Left ventricle myocardium inferior (tissue), 1 donor: Measurements from ENCODE around the gene ANKRD45. TPM values are rescaled to one million over a fixed set of nuclear protein-coding genes. Genes with fewer than 3 reads are reported as not detected.

Experiments
- DNase-seq: peaks from one replicate; pipeline ENCODE4 v3.0.0-alpha.2; 2020
- H3K27ac ChIP-seq: fragments of 200-600 bp; replicated peaks from 2 replicates; pipeline ENCODE4 v1.8.0; 2021
- H3K27me3 ChIP-seq: fragments of 200-600 bp; 2 replicates; pipeline ENCODE4 v1.8.0; 2021; ENCODE audit warnings: low read depth
- H3K36me3 ChIP-seq: fragments of 200-600 bp; 2 replicates; pipeline ENCODE4 v1.8.0; 2021
- H3K4me1 ChIP-seq: fragments of 200-600 bp; 2 replicates; pipeline ENCODE4 v1.8.0; 2021
- H3K4me3 ChIP-seq: fragments of 200-600 bp; 2 replicates; pipeline ENCODE4 v1.8.0; 2021; ENCODE audit warnings: mild to moderate bottlenecking, moderate library complexity
- H3K9me3 ChIP-seq: fragments of 200-600 bp; replicated peaks from 2 replicates; pipeline ENCODE4 v1.8.0; 2021
- intact Hi-C: fragments of 100-400 bp; cut with micrococcal nuclease; formaldehyde crosslinking; loops from one replicate; pipeline ENCODE4 v1.11.0; 2022
- long read RNA-seq: library from polyadenylated mRNA; unstranded; transcript quantifications from one replicate; pipeline ENCODE4 v2.0.0, GENCODE V29; 2021
- total RNA-seq: library from RNA; stranded (reverse); fragmentation: NEBNext Ultra II Directional; extraction: Animal tissue kit (Norgen Biotek cat#: 25700); gene quantifications from one replicate; pipeline ENCODE4 v1.2.1, GENCODE V29; 2021
- TF ChIP-seq, protein P1 (sequence below): fragments of 200-600 bp; IDR thresholded peaks from 2 replicates; pipeline ENCODE4 v1.8.0; 2021; ENCODE audit warnings: antibody characterized with exemption, mild to moderate bottlenecking, borderline replicate concordance
- donor health status: DM: no; HTN: yes; CAD: no; lungs with severe emphysema.

The ANKRD45 gene, protein sequence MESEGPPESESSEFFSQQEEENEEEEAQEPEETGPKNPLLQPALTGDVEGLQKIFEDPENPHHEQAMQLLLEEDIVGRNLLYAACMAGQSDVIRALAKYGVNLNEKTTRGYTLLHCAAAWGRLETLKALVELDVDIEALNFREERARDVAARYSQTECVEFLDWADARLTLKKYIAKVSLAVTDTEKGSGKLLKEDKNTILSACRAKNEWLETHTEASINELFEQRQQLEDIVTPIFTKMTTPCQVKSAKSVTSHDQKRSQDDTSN
- total RNA-seq, result 0.25 TPM
- long read RNA-seq, result 0 reads

- peaks cover 13% of the 10 kb centered on the region for H3K4me1 ChIP-seq
- no peaks in the 10 kb centered on the region for H3K9me3 ChIP-seq
- intact Hi-C loops, result no loop called here
- H3K36me3 ChIP-seq, result no peaks in the 10 kb centered on the region
- H3K4me3 ChIP-seq, result peak within 1 kb of the TSS; percentile 64
- H3K27me3 ChIP-seq, result peaks cover 36% of the 10 kb centered on the region
- peak; percentile 22 for DNase-seq
- TF ChIP-seq, protein P1, sequence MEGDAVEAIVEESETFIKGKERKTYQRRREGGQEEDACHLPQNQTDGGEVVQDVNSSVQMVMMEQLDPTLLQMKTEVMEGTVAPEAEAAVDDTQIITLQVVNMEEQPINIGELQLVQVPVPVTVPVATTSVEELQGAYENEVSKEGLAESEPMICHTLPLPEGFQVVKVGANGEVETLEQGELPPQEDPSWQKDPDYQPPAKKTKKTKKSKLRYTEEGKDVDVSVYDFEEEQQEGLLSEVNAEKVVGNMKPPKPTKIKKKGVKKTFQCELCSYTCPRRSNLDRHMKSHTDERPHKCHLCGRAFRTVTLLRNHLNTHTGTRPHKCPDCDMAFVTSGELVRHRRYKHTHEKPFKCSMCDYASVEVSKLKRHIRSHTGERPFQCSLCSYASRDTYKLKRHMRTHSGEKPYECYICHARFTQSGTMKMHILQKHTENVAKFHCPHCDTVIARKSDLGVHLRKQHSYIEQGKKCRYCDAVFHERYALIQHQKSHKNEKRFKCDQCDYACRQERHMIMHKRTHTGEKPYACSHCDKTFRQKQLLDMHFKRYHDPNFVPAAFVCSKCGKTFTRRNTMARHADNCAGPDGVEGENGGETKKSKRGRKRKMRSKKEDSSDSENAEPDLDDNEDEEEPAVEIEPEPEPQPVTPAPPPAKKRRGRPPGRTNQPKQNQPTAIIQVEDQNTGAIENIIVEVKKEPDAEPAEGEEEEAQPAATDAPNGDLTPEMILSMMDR, result no peak
- no peak within 1 kb of the TSS for H3K27ac ChIP-seq
These were observed at the start of gene ANKRD45 for GRCh38 chr1:173669491-173669941. ANKRD45 (minus strand) TSS chr1:173669851; CDS start chr1:173659418, 10,433 bp downstream.

GRCh38 chr1:173717238-173717637 lies 47.6 kb upstream of the ANKRD45 start:
- intact Hi-C loops, result loop anchor here (10.0 kb wide), 1 partner anchor 292 kb away; no protein-coding TSS in a partner anchor
- TF ChIP-seq, protein P1, result no peak
- H3K36me3 ChIP-seq, result peaks cover 11% of the 10 kb centered on the region
- peaks cover 39% of the 10 kb centered on the region for H3K4me1 ChIP-seq
- no peaks in the 10 kb centered on the region for H3K9me3 ChIP-seq
- no peak overlapping the region for H3K27ac ChIP-seq
- H3K4me3 ChIP-seq, result no peak overlapping the region
- no peaks in the 10 kb centered on the region for H3K27me3 ChIP-seq
- DNase-seq, result no peak

DNA sequence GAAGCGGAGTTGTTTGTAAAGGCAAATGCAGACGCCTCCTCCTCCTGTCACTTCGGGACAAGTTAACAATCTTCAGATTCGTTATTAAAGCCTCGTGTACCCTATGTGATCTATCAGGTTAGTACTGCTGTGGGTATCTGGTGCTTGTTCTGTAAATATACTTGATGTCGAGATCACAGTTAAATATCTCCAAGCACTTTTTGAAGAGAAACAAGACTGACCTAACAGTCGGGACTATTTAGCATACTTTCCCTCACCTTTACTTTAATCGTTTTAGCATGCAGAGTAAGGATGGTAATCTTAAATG lies 45.8 kb upstream of the ANKRD45 start:
- Histone ChIP-seq H3K4me3 (peak overlapping the region; percentile 93), H3K4me1 (peaks cover 38% of the 10 kb centered on the region), H3K27ac (peak overlapping the region; percentile 96), H3K36me3 (peaks cover 7% of the 10 kb centered on the region), H3K9me3 (no peaks in the 10 kb centered on the region), H3K27me3 (peaks cover 4% of the 10 kb centered on the region)
- intact Hi-C loops, result loop anchor here (10.0 kb wide), 1 partner anchor 291 kb away; no protein-coding TSS in a partner anchor
- TF ChIP-seq, protein P1, result no peak
- no peak for DNase-seq

DNA sequence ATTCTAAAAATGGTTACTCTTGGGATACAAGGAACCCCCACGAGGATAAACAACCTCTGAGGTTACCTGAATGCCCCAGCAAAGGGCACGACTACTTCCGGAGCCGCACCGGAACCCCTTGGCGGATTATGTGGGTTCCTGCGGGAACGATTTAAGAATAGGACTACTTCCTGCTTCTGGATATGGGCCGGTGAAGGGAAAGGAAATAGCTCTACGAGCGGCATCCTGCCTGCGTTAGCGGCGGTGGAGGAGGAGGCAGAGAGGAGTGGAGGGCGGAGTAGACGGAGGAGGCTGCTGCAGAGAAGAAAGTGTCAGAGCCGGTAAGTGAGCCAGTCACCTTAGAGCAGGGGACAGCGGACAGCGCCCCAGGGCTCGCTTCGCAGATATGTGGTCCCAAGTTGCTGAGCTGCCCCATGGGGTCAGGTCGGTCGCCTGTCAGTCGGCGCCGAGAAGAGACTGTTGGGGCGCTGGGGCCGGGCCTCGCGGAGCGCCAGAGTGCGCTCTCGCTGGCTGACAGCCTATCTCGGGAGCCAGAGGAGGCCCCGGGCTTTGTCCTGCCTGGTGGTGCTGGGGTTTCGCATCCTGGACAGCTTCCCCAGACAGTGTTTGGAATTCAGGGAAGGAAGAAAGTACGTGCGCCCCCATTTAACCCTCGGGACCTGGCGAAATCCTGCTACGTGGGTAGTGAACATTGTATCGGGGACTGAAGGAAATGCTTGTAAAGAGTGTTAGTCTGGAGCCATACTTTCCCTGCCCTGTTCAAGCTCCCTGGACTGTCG lies 45.3 kb upstream of the ANKRD45 start, which contains the start of gene KLHL20:
TSS of gene KLHL20 (plus strand) at position 223 of the 779 bp plus-strand sequence. CDS start 1,063 bp downstream, outside the sequence.
- intact Hi-C loops, result loop anchor here (10.0 kb wide), 1 partner anchor 290 kb away; no protein-coding TSS in a partner anchor
- H3K36me3 ChIP-seq, result peaks cover 7% of the 10 kb centered on the region
- peak within 1 kb of the TSS; percentile 93 for H3K4me3 ChIP-seq
- TF ChIP-seq, protein P1, result peak; percentile 15
- peak within 1 kb of the TSS; percentile 96 for H3K27ac ChIP-seq
- no peaks in the 10 kb centered on the region for H3K9me3 ChIP-seq
- H3K4me1 ChIP-seq, result peaks cover 36% of the 10 kb centered on the region
- H3K27me3 ChIP-seq, result peaks cover 9% of the 10 kb centered on the region
- peak; percentile 69 for DNase-seq

DNA sequence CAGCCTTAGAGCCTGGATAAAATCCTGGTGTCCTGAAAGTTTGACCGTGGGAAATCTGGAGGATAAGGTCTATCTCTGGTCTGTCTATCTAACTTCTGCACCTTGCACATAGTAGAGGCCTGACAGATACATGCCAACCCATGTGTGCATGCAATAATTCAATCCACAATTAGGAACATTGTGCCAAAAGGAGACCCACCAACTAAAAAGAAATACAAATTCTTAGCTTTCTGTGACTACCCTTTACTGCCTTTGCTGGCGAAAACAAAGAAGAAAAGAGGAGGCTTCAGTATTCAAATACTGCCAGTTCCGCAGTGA lies 44.7 kb upstream of the ANKRD45 start:
- TF ChIP-seq, protein P1, result no peak
- peak overlapping the region; percentile 96 for H3K27ac ChIP-seq
- H3K9me3 ChIP-seq, result no peaks in the 10 kb centered on the region
- H3K4me3 ChIP-seq, result peak overlapping the region; percentile 93
- H3K4me1 ChIP-seq, result peaks cover 36% of the 10 kb centered on the region
- peaks cover 9% of the 10 kb centered on the region for H3K27me3 ChIP-seq
- intact Hi-C loops, result loop anchor here (10.0 kb wide), 1 partner anchor 290 kb away; no protein-coding TSS in a partner anchor
- H3K36me3 ChIP-seq, result peaks cover 7% of the 10 kb centered on the region
- no peak for DNase-seq
